IMR-90 (cell line): ENCODE data around the gene MTG1. TPM values are rescaled to one million over a fixed set of nuclear protein-coding genes. Genes with fewer than 3 reads are reported as not detected.

Experiments
- ATAC-seq: fragments of 200-7000 bp; cut with Tn5 transposase; 2 replicates; pipeline ENCODE4 v1.9.1; 2020; ENCODE audit warnings: low read depth, mild to moderate bottlenecking, moderate library complexity
- BruUV-seq: library from RNA; stranded (reverse); fragments of 400-500 nt; replicated peaks from 2 replicates; lab custom pipeline; 2021; lab: Mats Ljungman, UMichigan
- CTCF ChIA-PET: fragments of 300-600 bp; formaldehyde crosslinking; extraction: SDS; loops from one replicate; lab custom pipeline; 2021; ENCODE audit warnings: antibody characterized with exemption; lab: Yijun Ruan, JAX
- POLR2A ChIA-PET: fragments of 300-600 bp; sonication (Branson Sonifier 250); formaldehyde crosslinking; loops from one replicate; lab custom pipeline; 2022; ENCODE audit warnings: antibody characterized with exemption; ENCODE audit not compliant: unreplicated experiment; lab: Charles Lee
- DNase-seq: peaks from one replicate; pipeline ENCODE4 v3.0.0; 2013
- H2AFZ ChIP-seq: replicated peaks from 2 replicates; pipeline ENCODE3; 2013; ENCODE audit warnings: low read length, mild to moderate bottlenecking; ENCODE audit not compliant: poor library complexity
- H2AK5ac ChIP-seq: 2 replicates; pipeline ENCODE4 v1.6.1; 2013; ENCODE audit warnings: low read depth, low read length, inconsistent platforms
- H2AK9ac ChIP-seq: replicated peaks from 2 replicates; pipeline ENCODE3; 2013; ENCODE audit warnings: mild to moderate bottlenecking, low read depth, low read length, moderate library complexity; ENCODE audit not compliant: poor library complexity
- H2BK120ac ChIP-seq: 2 replicates; pipeline ENCODE4 v1.6.1; 2013; ENCODE audit warnings: low read depth, low read length, inconsistent platforms
- H2BK15ac ChIP-seq: 3 replicates; pipeline ENCODE4 v1.6.1; 2013; ENCODE audit warnings: low read depth, low read length, inconsistent platforms
- H2BK20ac ChIP-seq: 2 replicates; pipeline ENCODE4 v1.6.1; 2013; ENCODE audit warnings: low read depth, mild to moderate bottlenecking, inconsistent platforms, low read length, moderate library complexity
- H2BK5ac ChIP-seq: 2 replicates; pipeline ENCODE4 v1.6.1; 2013; ENCODE audit warnings: mild to moderate bottlenecking, low read depth, low read length, inconsistent platforms; ENCODE audit not compliant: poor library complexity, severe bottlenecking
- H3K14ac ChIP-seq: replicated peaks from 2 replicates; pipeline ENCODE4 v1.6.1; 2013; ENCODE audit warnings: low read depth, low read length, inconsistent platforms
- H3K18ac ChIP-seq: 2 replicates; pipeline ENCODE4 v1.6.1; 2013; ENCODE audit warnings: low read depth, low read length, control low read depth
- H3K23ac ChIP-seq: 2 replicates; pipeline ENCODE4 v1.6.1; 2013; ENCODE audit warnings: low read depth, low read length, inconsistent platforms
- H3K27ac ChIP-seq: 2 replicates; pipeline ENCODE4 v1.5.1; 2013; ENCODE audit warnings: mild to moderate bottlenecking, control low read depth, low read length; ENCODE audit not compliant: insufficient read depth
- H3K27me3 ChIP-seq: 2 replicates; pipeline ENCODE4 v1.6.1; 2013; ENCODE audit warnings: low read length; ENCODE audit not compliant: control insufficient read depth, insufficient read depth
- H3K36me3 ChIP-seq: 2 replicates; pipeline ENCODE4 v1.6.1; 2013; ENCODE audit warnings: low read length, mixed read lengths; ENCODE audit not compliant: control insufficient read depth, insufficient read depth
- H3K4ac ChIP-seq: 2 replicates; pipeline ENCODE4 v1.6.1; 2013; ENCODE audit warnings: low read depth, low read length, inconsistent platforms
- H3K4me1 ChIP-seq: 2 replicates; pipeline ENCODE4 v1.6.1; 2013; ENCODE audit warnings: low read length, mixed read lengths; ENCODE audit not compliant: control insufficient read depth, insufficient read depth
- H3K4me2 ChIP-seq: 2 replicates; pipeline ENCODE4 v1.6.1; 2013; ENCODE audit warnings: low read depth, mild to moderate bottlenecking, control low read depth, low read length, moderate library complexity
- H3K4me3 ChIP-seq: 2 replicates; pipeline ENCODE4 v1.5.1; 2013; ENCODE audit warnings: low read depth, mild to moderate bottlenecking, control low read depth, low read length, moderate library complexity; ENCODE audit not compliant: insufficient read depth
- H3K56ac ChIP-seq: 2 replicates; pipeline ENCODE4 v1.6.1; 2013; ENCODE audit warnings: low read length, inconsistent platforms; ENCODE audit not compliant: insufficient read depth; ENCODE audit errors: extremely low read depth
- H3K79me1 ChIP-seq, 2 experiments: 2 replicates each; pipeline ENCODE4 v1.6.1; 2013; ENCODE audit warnings: low read length in 2 of 2, inconsistent platforms in 1 of 2, low read depth in 1 of 2
- H3K9ac ChIP-seq: 2 replicates; pipeline ENCODE4 v1.6.1; 2013; ENCODE audit warnings: low read depth, low read length, control low read depth
- H3K9me1 ChIP-seq: 2 replicates; pipeline ENCODE4 v1.6.1; 2013; ENCODE audit warnings: low read length, inconsistent platforms; ENCODE audit not compliant: insufficient read depth
- H3K9me3 ChIP-seq: 2 replicates; pipeline ENCODE4 v1.6.1; 2013; ENCODE audit warnings: low read length; ENCODE audit not compliant: control insufficient read depth, insufficient read depth
- H4K20me1 ChIP-seq: 2 replicates; pipeline ENCODE4 v1.6.1; 2013; ENCODE audit warnings: low read length, inconsistent platforms; ENCODE audit not compliant: insufficient read depth
- H4K5ac ChIP-seq: 2 replicates; pipeline ENCODE4 v1.6.1; 2013; ENCODE audit warnings: mild to moderate bottlenecking, low read depth, low read length, control low read depth
- H4K8ac ChIP-seq, 2 experiments: 2 replicates each; pipeline ENCODE4 v1.6.1; 2013; ENCODE audit warnings: low read depth in 2 of 2, low read length in 2 of 2, control low read depth in 1 of 2, inconsistent platforms in 1 of 2
- H4K91ac ChIP-seq: 2 replicates; pipeline ENCODE4 v1.6.1; 2013; ENCODE audit warnings: low read depth, low read length, inconsistent platforms; ENCODE audit not compliant: insufficient read depth
- CTCF ChIP-seq: conservative IDR thresholded peaks from 2 replicates; pipeline ENCODE4 v1.5.1; 2012; ENCODE audit warnings: mild to moderate bottlenecking, low read depth, low read length, improper control_type of control experiment
- ELK1 ChIP-seq: fragments of 150-350 bp; IDR thresholded peaks from 2 replicates; pipeline ENCODE4 v1.6.1; 2016; ENCODE audit warnings: low read depth, mild to moderate bottlenecking, low read length, moderate library complexity, borderline replicate concordance
- FOS ChIP-seq: fragments of 150-350 bp; IDR thresholded peaks from 2 replicates; pipeline ENCODE4 v1.6.1; 2016; ENCODE audit warnings: low read depth, low read length
- MXI1 ChIP-seq: IDR thresholded peaks from 2 replicates; pipeline ENCODE4 v1.6.1; 2012; ENCODE audit warnings: low read depth, mild to moderate bottlenecking, low read length, moderate library complexity, borderline replicate concordance
- NFE2L2 ChIP-seq: fragments of 150-350 bp; IDR thresholded peaks from 2 replicates; pipeline ENCODE4 v1.6.1; 2016; ENCODE audit warnings: low read depth, mild to moderate bottlenecking, low read length
- POLR2A ChIP-seq: IDR thresholded peaks from 2 replicates; pipeline ENCODE4 v1.6.1; 2012; ENCODE audit warnings: mild to moderate bottlenecking, low read depth, low read length
- RAD21 ChIP-seq: IDR thresholded peaks from 2 replicates; pipeline ENCODE4 v1.6.1; 2012; ENCODE audit warnings: low read length, improper control_type of control experiment
- SMC3 ChIP-seq: fragments of 150-350 bp; IDR thresholded peaks from 2 replicates; pipeline ENCODE4 v1.6.1; 2016; ENCODE audit warnings: low read depth, mild to moderate bottlenecking, antibody characterized with exemption, low read length, moderate library complexity
- WGBS, 2 experiments: methylation state at CpG; one replicate each; pipeline versions ENCODE4 v1.1.5 to v1.1.7; 2013; ENCODE audit warnings: missing lambda C conversion rate in 2 of 2; ENCODE audit not compliant: insufficient read length in 1 of 2; ENCODE audit errors: extremely low coverage in 2 of 2; 5-methylcytosine and 5-hydroxymethylcytosine counted together
- dilution Hi-C: fragments of 300-500 bp; cut with HindIII; formaldehyde crosslinking; loops from one replicate; pipeline ENCODE4 v1.14.3; 2018; ENCODE audit warnings: low sequenced_read_pairs; ENCODE audit not compliant: unreplicated experiment
- in situ Hi-C: fragments of 300-500 bp; cut with MboI; formaldehyde crosslinking; loops from 3 replicates; pipeline ENCODE4 v1.14.3; 2019; ENCODE audit warnings: low sequenced_read_pairs, inconsistent platforms, mixed read lengths
- intact Hi-C: fragments of 100-400 bp; cut with micrococcal nuclease; formaldehyde crosslinking; loops from 2 replicates; pipeline ENCODE4 v1.10.0; 2022
- polyA plus RNA-seq, 3 experiments: library from polyadenylated mRNA; depleted of rRNA; stranded (reverse); fragments of >200 nt; gene quantifications; 2 replicates each; pipeline ENCODE4 v1.2.3, GENCODE V29; 2012; ENCODE audit warnings: low replicate concordance in 1 of 3
- total RNA-seq: library from RNA; depleted of rRNA; stranded (reverse); fragments of >200 nt; gene quantifications from 2 replicates; pipeline ENCODE4 v1.2.3, GENCODE V29; 2012
- TF ChIP-seq, protein P1 (sequence below): fragments of 150-350 bp; IDR thresholded peaks from 2 replicates; pipeline ENCODE4 v1.6.1; 2017; ENCODE audit warnings: mild to moderate bottlenecking, antibody characterized with exemption, low read length, low read depth

Gene MTG1
- total and polyA plus RNA-seq, 2 of the 4 experiments (the other 2 are of a cell fraction) = 38.5 to 64.8 TPM

- H4K5ac ChIP-seq = no peak overlapping the region
- H2BK5ac ChIP-seq = no peak overlapping the region
- H3K4me2 ChIP-seq = no peak overlapping the region
- no peak overlapping the region for H2AK9ac ChIP-seq
- no peaks in the 10 kb centered on the region for H3K4me1 ChIP-seq
- H4K8ac ChIP-seq = no peak overlapping the region
- no peak overlapping the region for H2AK5ac ChIP-seq
- H2AFZ ChIP-seq = no peak overlapping the region
- H3K56ac ChIP-seq = no peak overlapping the region
- H4K20me1 ChIP-seq = no peaks in the 10 kb centered on the region
- POLR2A ChIA-PET = no interaction called here
- no peaks in the 10 kb centered on the region for H3K36me3 ChIP-seq
- DNase-seq (no peak), ATAC-seq (no peak)
- no peak overlapping the region for H3K27ac ChIP-seq
- no peak overlapping the region for H2BK15ac ChIP-seq
- WGBS, 2 experiments = 100% methylated on average over 2 of the region's 18 CpGs; no CpG with 5 or more reads in 1 of the 2 experiments
- dilution Hi-C loops = no loop called here
- BruUV-seq = no TSS peak
- CTCF ChIA-PET = interaction anchor here (0.7 kb wide), 1 partner anchor 22 kb away, joined by 3 read pairs; no protein-coding TSS in a partner anchor
- no peak overlapping the region for H3K18ac ChIP-seq
- no peaks in the 10 kb centered on the region for H3K79me1 ChIP-seq
- no peak overlapping the region for H4K91ac ChIP-seq
- H3K4ac ChIP-seq = no peak overlapping the region
- no peak overlapping the region for H2BK20ac ChIP-seq
- peaks cover 4% of the 10 kb centered on the region; the same call in 1 of the 2 replicates for H3K9me3 ChIP-seq
- H2BK120ac ChIP-seq = no peak overlapping the region
- TF ChIP-seq RAD21 = no peak
- no peak for TF ChIP-seq NFE2L2
- no peak for TF ChIP-seq POLR2A
- no peak for TF ChIP-seq ELK1
- TF ChIP-seq FOS = no peak
- no peak for TF ChIP-seq MXI1
- no peak for TF ChIP-seq SMC3
- TF ChIP-seq, protein P1, sequence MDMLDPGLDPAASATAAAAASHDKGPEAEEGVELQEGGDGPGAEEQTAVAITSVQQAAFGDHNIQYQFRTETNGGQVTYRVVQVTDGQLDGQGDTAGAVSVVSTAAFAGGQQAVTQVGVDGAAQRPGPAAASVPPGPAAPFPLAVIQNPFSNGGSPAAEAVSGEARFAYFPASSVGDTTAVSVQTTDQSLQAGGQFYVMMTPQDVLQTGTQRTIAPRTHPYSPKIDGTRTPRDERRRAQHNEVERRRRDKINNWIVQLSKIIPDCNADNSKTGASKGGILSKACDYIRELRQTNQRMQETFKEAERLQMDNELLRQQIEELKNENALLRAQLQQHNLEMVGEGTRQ = no peak
- no peak for TF ChIP-seq CTCF
- no peak overlapping the region for H3K4me3 ChIP-seq
- H3K14ac ChIP-seq = no peak overlapping the region
- intact Hi-C loops = no loop called here
- no peaks in the 10 kb centered on the region for H3K27me3 ChIP-seq
- in situ Hi-C loops = no loop called here
- no peak overlapping the region for H3K9ac ChIP-seq
- no peak overlapping the region for H3K23ac ChIP-seq
- H3K9me1 ChIP-seq = no peaks in the 10 kb centered on the region; the same call in 1 of the 2 replicates
Measured at GRCh38 chr10:133440633-133441285, 46.8 kb downstream of the MTG1 start.
